HUES6 (cell line): ENCODE results near the gene GRB2.

Experiments
- H3K27ac ChIP-seq: 2 replicates; pipeline ENCODE4 v1.7.0; 2013; ENCODE audit warnings: low read depth, mild to moderate bottlenecking, low read length, inconsistent platforms
- H3K27me3 ChIP-seq: 2 replicates; pipeline ENCODE4 v1.6.1; 2013; ENCODE audit warnings: low read length; ENCODE audit not compliant: control insufficient read depth, insufficient read depth
- H3K36me3 ChIP-seq: 2 replicates; pipeline ENCODE4 v1.6.1; 2013; ENCODE audit warnings: low read length; ENCODE audit not compliant: control insufficient read depth, insufficient read depth
- H3K4me1 ChIP-seq: 2 replicates; pipeline ENCODE4 v1.6.1; 2013; ENCODE audit warnings: low read length; ENCODE audit not compliant: control insufficient read depth, insufficient read depth
- H3K4me3 ChIP-seq: 2 replicates; pipeline ENCODE4 v1.5.1; 2013; ENCODE audit warnings: low read depth, low read length
- H3K9ac ChIP-seq: one replicate; pipeline ENCODE4 v1.6.1; 2013; ENCODE audit warnings: mild to moderate bottlenecking, low read length
- H3K9me3 ChIP-seq: 2 replicates; pipeline ENCODE4 v1.6.1; 2013; ENCODE audit warnings: low read depth, low read length; ENCODE audit not compliant: control insufficient read depth, insufficient read depth

Gene GRB2

DNA sequence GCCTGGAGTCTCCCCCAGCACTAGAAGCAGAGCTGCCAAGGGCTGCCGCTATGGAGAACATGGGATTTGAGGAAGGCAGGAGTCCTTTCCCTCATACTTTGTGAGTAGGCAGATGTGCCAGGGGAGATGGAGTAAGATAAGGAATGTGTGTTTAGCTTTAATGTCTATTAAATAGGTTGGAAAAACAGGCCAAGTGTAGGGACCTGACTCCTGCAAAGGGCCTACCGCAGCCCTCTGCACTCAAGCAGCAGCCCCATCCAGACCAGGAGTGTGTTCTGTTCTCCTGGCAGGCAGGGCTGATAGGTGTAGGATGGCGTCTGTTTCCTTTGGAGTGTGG lies 132.7 kb downstream of the GRB2 start:
- H3K27me3 ChIP-seq: no peaks in the 10 kb centered on the region
- peaks cover 21% of the 10 kb centered on the region for H3K36me3 ChIP-seq
- H3K4me1 ChIP-seq: peaks cover 8% of the 10 kb centered on the region
- no peak overlapping the region for H3K27ac ChIP-seq
- H3K9me3 ChIP-seq: no peaks in the 10 kb centered on the region
- H3K9ac ChIP-seq: no peak overlapping the region
- H3K4me3 ChIP-seq: no peak overlapping the region

DNA sequence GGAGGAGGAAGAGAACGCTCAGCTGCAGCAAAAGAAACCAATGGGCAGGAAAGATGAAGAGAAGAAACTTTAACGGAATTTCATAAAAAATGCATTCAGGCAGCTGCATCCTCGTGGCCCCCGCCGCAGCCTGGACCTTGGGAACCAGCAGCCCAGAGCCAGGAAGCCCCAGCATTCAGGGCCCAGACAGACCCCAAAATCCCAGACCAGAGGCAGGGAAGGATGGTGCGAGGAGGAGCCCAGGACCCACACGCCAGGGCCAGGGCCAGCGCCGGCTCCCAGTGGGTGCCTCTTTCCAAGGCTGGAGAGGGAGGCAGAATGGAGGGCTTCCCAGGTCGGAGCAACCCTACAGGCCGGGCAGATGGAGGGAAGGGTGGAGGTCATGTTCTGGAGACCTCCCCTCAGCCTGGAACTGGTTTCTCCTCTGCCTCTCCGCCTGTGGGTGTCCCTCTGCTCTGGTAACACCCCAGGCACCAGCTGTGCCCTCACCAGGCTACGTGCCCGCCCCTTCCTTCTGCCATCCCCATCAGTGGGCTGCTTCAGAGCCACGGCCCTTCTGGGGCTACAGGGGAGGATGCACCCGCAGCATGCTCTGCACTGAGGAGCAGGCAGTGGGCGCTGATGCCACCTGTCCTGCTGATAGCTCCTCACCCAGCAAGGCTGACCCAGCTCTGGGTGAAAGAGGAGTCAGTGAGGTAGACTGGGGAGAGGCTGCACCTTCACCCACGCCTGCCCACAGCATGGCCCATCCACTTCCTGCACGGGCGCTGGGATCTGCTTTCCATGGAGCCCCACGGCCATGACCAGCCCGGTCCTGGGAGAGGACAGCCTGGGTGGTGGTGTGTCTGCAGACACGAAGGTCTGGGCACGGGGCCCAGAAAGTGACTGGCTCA lies 133.3 kb downstream of the GRB2 start:
- H3K27ac ChIP-seq: no peak overlapping the region
- H3K9ac ChIP-seq: peak overlapping the region; percentile 87
- H3K36me3 ChIP-seq: peaks cover 21% of the 10 kb centered on the region
- H3K9me3 ChIP-seq: no peaks in the 10 kb centered on the region
- no peaks in the 10 kb centered on the region for H3K27me3 ChIP-seq
- H3K4me1 ChIP-seq: peaks cover 14% of the 10 kb centered on the region
- peak overlapping the region; percentile 97 for H3K4me3 ChIP-seq

DNA sequence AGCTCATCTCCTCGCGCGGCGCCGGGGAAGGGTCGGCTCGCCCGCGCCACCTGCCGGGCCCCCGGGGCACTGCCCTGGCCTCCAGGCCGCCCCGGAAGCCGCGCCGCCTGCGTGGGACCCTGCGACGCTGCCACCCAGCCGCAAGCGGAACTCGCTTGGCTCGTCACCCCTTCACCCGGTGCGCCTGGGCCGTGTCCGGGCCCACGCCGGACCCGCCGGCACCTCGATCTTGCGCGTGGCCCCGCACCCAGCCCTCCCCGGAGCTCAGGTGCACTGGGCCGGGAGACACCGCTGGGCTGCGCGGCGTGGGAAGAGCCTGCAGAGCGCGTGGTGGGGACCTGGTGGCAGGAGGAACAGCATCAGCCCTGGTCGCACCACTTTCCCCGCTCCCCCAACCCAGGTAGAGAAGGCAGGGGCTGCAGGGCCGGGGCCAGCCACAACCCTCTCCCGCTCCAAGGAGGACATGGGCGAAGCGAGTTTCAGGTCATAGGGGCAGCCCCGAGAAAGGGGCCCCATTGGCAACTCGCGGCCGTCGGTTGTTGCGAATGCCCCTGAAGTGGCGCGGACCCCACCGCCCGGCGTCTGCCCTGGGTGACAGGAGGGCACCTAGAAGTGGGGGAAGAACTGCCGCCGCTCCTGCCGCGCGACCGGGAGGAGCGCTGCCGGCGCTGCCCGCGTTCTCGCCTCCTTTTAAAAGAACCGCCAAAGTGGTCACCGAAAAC lies 134.1 kb downstream of the GRB2 start:
- H3K9me3 ChIP-seq: no peaks in the 10 kb centered on the region
- peak overlapping the region; percentile 87 for H3K9ac ChIP-seq
- peaks cover 26% of the 10 kb centered on the region for H3K36me3 ChIP-seq
- peaks cover 14% of the 10 kb centered on the region for H3K4me1 ChIP-seq
- no peak overlapping the region for H3K27ac ChIP-seq
- peak overlapping the region; percentile 97 for H3K4me3 ChIP-seq
- no peaks in the 10 kb centered on the region for H3K27me3 ChIP-seq

DNA sequence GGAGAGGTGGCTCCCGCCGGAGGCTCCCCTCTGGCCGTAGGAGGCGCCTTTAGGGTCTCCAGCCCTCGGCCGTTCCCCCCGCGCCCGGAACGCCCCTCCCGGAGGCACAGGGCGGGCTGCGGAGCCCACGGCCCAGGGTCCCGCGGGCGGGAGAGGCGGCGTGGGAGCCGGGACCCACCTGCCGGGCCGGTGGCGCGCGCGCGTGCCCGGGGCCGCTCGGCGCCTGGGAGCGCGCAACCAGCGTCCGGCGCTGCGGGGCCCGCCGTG lies 134.6 kb downstream of the GRB2 start, which contains the start of gene MIF4GD:
Gene MIF4GD, minus strand, starts transcription at position 266 of the 267 bp plus-strand sequence. CDS start 1,036 bp downstream, outside the sequence.
- Histone ChIP-seq H3K4me3 (peak within 1 kb of the TSS; percentile 97), H3K4me1 (peaks cover 14% of the 10 kb centered on the region), H3K27ac (peak within 1 kb of the TSS; percentile 60; the same call in 1 of the 2 replicates), H3K27me3 (no peaks in the 10 kb centered on the region), H3K36me3 (peaks cover 30% of the 10 kb centered on the region), H3K9ac (peak within 1 kb of the TSS; percentile 87), H3K9me3 (no peaks in the 10 kb centered on the region)

DNA sequence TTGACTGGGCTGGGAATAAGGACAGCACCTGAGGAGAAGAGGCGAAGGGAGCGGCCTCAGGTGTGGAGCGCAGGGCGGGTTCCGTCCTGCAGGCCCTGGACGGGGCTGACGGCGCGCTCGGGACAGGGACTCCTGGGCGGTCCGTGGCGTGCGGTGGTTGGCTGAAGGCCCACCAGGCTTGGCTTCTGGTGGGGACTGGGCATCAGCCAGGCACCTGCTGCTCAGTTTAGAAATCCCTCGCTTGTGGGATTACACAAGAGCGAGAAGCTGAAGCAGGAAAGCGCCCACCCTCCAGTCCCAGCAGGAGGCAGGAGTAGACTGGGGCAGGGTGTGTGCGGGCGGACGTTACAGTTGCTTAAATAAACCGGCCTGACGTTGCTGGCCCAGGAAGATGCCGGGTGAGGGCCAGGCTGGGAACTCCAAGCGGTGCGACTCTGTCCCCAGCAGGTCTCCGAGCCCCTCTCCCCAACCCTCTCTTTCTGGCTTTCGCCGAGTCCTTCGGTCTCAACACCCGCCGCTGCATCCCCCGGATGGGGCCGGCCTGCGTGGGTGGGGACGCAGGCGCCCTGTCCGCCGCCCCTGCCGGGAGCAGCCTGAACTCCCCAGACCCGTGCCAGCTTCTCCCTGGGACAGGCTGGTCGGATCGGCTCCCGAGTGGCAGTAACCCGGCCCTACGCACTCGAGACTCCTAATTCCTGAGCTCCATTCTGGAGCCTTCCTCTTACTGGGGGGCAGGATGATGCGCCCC lies 135.1 kb downstream of the GRB2 start:
- Histone ChIP-seq H3K9ac (peak overlapping the region; percentile 81), H3K27ac (peak overlapping the region; percentile 60; the same call in 1 of the 2 replicates), H3K36me3 (peaks cover 35% of the 10 kb centered on the region), H3K4me1 (peaks cover 14% of the 10 kb centered on the region), H3K27me3 (no peaks in the 10 kb centered on the region), H3K4me3 (peak overlapping the region; percentile 97), H3K9me3 (no peaks in the 10 kb centered on the region)

DNA sequence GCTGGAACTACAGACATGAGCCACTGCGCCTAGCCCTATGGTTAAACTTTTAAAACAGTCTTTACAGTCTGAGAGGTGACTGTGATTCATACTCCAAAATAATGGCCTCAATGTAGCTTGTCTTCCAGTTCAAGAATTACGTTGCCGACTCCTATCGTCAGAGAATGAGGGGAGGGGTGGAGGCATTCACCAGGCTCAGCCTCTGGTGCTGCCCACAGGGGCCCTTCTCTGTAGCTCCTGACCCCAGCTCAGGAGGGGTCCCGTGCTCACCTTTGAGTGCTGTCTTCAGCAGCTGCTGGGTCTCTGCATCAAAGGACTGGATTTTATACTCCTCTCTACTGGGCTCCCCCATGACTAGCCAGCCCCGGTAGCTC lies 135.6 kb downstream of the GRB2 start:
- peak overlapping the region; percentile 97 for H3K4me3 ChIP-seq
- peaks cover 39% of the 10 kb centered on the region for H3K36me3 ChIP-seq
- H3K9me3 ChIP-seq: no peaks in the 10 kb centered on the region
- no peak overlapping the region for H3K27ac ChIP-seq
- H3K9ac ChIP-seq: peak overlapping the region; percentile 81
- peaks cover 14% of the 10 kb centered on the region for H3K4me1 ChIP-seq
- no peaks in the 10 kb centered on the region for H3K27me3 ChIP-seq
